NB4 (cell line): Measurements from ENCODE around the gene GBP1.
"Not testable (repeated sequence)": the region's sequence is repeated elsewhere in the genome, so short reads cannot be mapped to it uniquely, and the experiment has no call there.

ENCODE experiments used
- MAX ChIP-seq: IDR thresholded peaks from 2 replicates; pipeline ENCODE4 v1.6.1; 2011; ENCODE audit warnings: low read depth, low read length
- MYC ChIP-seq: IDR thresholded peaks from 2 replicates; pipeline ENCODE4 v1.6.1; 2011; ENCODE audit warnings: low read depth, low read length
- POLR2A ChIP-seq: IDR thresholded peaks from 2 replicates; pipeline ENCODE4 v1.6.1; 2011; ENCODE audit warnings: mild to moderate bottlenecking; ENCODE audit not compliant: insufficient read length; ENCODE audit errors: extremely low read depth
- TF ChIP-seq, protein P1 (sequence below): IDR thresholded peaks from one replicate; pipeline ENCODE4 v1.5.1; 2012; ENCODE audit warnings: low read depth, low read length

- TF ChIP-seq, protein P1, sequence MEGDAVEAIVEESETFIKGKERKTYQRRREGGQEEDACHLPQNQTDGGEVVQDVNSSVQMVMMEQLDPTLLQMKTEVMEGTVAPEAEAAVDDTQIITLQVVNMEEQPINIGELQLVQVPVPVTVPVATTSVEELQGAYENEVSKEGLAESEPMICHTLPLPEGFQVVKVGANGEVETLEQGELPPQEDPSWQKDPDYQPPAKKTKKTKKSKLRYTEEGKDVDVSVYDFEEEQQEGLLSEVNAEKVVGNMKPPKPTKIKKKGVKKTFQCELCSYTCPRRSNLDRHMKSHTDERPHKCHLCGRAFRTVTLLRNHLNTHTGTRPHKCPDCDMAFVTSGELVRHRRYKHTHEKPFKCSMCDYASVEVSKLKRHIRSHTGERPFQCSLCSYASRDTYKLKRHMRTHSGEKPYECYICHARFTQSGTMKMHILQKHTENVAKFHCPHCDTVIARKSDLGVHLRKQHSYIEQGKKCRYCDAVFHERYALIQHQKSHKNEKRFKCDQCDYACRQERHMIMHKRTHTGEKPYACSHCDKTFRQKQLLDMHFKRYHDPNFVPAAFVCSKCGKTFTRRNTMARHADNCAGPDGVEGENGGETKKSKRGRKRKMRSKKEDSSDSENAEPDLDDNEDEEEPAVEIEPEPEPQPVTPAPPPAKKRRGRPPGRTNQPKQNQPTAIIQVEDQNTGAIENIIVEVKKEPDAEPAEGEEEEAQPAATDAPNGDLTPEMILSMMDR = not testable (repeated sequence)
- not testable (repeated sequence) for TF ChIP-seq POLR2A, MAX, MYC
Observed at GRCh38 chr1:89029051-89029450, 36.0 kb downstream of the GBP1 start.
